GM04504 (cell line): ENCODE measurements around the gene GPR153.
A peak's percentile ranks its signal among the peaks of the same experiment; 100 is the strongest.

Experiments
- DNase-seq: peaks from one replicate; pipeline ENCODE4 v3.0.0-alpha.2; 2012; ENCODE audit warnings: low read depth

Gene GPR153

DNA sequence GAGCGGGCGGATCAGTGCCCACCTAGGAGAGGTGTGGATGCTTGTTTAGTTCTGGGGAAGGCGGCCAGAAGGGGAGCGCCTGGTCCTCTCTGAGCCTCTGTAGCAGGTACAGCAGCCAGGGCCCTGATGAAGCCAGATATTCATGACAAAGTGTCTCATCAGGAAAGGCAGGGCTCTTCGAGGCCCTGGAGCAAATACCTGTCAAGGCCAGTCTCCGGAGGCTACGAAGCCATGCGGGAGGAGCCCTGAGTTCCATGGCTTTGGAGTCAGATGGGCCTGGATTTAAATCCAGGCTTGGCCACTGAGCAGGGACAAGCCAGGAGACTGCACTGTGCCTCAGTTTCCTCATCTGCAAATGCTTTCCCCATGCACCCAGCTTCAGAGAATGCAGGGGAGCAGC lies 25.4 kb upstream of the GPR153 start:
- DNase-seq: no peak

DNA sequence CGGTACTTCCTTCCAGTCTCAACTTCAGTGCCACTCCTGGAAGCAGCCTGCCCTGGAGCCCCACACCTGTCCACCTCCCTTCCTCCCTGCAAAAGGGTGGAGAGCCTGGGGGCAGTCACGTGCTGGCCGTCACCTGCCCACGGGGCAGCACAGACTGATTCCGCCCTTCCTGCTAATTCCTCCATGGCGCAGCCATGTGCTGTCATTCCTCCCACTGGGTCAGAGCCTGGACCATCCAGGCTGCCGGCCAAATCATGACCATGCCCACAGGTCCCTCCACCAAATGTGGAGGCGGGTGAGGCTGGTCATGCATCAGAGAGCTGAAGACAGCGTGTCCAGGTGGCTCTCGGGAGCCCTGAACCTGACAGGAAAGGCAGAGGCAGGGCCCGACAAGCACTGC lies 24.4 kb upstream of the GPR153 start:
- DNase-seq: no peak

DNA sequence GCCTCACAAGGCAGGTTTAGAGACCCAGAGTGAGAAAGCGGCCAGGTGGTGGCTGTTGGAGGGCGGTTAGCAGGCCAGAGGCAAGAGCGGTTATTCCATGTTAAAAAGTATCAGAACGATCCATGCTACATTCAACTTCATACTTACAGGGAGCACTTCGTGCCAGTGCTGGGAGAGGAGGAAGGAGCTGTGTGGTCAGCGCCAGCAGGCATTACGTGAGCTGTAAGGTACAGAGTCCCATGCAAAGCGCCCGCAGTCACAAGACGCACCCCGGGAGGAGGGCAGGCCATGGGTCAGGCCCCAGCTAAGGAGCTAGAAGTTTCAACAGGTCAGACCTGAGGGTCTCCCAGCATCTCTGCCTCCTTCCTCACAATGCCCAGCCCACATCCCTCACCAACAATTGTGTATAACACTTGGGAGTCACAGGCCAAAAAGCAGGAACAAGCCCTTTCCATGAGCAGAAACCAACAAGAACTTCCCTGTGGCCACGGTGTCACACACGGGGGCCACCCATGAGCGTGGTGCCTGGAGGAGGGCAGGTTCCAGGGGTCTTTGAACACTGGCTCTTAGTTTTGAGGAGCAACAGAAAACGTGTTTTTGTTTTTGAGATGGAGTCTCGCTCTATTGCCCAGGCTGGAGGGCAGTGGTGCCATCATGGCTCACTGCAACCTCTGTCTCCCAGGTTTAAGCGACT lies 21.8 kb upstream of the GPR153 start:
- no peak for DNase-seq

DNA sequence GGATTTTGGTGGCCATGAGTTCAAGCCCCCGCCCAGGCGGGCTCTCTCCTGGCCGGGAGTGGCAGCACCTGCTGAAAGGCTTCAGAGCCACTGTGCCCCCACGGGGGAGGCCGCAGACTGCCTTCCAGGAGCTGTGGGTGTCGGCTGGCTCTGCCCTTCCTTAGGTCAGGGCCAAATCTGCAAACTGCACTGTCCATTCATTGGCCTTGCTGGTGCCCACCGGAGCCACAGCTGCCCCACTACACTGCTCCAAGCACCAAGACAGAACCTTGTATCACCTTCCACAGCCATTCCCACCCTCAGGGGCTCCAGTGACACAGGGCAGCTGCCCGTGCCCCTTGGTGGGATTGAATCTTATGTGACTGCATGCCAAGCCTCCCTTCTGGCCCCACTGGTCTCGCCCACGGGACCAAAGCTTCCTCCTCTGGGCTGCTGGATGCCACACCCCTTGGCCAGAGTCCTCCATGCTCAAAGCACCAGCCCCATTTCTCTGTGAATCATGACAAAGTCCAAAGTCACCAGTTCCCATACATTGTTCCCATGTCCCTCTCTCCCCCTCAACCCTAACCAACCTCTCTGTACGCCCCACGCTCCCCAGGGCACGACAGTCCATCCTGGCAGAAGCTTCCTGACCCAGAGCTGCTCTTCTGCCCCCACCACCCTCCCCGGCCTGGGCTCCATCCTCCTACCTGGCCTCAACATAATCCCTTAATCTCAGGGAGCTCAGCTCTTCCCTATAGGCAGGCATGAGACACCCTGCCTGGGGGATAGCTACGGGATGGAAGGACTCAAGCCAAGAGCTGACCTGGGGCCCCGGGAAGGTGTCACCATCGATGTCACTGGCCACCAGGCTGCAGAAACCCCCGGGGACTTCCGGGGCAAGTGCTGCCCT lies 20.9 kb upstream of the GPR153 start:
- DNase-seq: no peak

DNA sequence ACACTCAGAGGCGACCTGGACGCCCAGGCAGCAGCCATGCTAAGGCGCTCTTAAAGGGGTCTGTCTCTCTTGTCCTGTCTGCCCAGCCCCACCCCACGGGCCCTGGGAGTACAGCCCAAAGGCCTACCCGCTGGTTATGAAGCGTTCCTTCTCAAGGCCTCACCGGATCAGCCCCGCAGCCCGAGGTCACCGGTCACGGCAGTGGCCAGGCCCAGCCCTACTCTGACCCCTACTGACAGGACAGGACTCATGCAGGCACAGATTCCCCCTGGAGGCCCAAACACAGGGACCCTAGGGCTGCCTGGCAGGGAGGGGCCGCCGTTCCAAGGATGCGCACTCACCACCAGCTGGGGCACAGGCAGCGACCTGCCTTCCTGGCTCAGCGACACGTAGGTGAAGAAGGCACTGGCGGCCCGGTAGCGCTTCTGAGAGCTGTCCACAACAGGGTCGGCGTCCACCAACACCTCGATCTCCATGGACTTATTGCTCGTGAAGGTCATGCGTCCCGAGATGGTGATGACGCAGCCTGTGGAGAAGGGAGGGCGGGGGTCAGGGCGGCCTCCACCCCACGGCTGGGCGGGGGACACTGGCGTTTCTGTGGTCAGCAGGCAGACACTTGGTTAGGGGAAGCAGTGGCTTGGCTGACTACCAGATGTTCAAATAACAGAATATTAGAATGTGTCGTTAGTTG lies 20.0 kb upstream of the GPR153 start:
- DNase-seq: no peak

DNA sequence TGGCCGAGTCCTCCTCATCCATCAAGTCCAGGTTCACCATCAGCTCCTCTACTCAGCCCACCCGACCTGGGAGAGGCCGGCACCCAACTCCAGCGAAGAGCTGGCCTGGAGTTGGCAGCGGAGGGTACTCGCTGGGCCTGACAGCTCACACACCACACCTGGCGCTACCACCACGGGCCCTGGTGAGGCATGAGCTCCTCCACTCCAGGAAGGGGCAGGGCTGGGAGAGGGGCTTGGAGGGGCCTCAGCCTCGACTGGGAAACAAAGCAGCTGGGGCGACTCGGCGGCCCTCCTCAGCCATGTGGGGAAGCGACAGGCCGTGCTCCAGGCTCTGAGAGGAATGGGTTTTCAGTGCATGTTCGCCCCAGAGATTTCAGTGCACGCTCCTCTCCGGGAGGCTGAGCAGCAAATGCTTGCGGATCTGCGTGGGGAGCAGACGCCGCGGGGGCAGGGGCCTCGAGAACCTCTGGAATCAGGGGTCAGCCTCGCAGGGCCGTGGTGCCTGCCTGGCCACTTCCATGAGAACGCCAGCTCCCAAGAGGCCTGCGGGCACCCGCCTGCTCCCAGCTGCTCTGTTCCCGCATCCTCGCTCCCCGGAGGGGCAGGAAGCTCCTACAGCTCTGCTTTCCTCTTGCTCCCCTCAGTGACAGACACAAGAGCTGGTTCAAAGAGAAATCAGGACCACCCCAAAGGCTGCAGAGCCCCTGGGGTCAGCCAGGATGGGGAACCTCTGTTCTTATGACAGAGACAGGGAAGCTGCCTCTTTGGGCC lies 18.9 kb upstream of the GPR153 start:
- DNase-seq: no peak

DNA sequence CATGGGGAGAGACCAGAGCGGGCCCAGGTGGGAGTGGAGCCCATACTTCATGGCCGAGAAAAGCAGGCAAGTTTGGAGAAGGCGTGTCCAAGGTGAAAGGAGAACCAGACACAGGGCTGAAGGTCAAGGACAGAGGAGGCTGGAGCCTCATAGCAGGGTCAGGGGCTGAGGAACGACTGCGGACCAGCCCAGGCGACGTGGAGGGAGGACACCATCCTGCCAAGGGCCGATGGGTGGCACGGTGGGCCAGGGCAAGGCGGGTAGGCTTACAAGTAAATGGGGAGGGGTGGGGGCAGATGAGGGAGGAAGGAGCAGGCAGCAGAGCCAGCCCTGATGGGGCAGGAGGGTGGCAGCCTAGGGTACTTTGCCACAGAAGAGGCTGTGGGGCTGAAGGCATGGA lies 18.2 kb upstream of the GPR153 start:
- DNase-seq: no peak

DNA sequence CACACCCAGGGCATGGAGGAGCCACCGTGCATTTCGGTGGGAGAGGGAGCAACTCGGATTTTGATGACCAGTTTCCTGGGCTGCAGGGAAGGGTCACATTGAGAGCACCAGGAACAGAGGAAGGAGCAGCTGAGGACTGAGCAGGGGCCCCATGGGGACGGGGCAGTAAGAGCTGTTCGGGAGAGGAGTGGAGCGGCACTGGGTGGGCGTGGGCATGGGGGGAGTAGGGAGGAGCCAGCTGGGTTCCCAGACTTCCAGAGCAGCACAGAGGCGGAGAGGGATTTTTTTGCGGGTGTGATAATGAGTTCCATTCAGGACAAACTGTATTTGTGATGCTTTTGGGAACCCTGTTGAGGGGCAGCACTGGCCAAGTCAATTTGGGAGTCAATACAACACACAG lies 17.4 kb upstream of the GPR153 start:
- DNase-seq: no peak

DNA sequence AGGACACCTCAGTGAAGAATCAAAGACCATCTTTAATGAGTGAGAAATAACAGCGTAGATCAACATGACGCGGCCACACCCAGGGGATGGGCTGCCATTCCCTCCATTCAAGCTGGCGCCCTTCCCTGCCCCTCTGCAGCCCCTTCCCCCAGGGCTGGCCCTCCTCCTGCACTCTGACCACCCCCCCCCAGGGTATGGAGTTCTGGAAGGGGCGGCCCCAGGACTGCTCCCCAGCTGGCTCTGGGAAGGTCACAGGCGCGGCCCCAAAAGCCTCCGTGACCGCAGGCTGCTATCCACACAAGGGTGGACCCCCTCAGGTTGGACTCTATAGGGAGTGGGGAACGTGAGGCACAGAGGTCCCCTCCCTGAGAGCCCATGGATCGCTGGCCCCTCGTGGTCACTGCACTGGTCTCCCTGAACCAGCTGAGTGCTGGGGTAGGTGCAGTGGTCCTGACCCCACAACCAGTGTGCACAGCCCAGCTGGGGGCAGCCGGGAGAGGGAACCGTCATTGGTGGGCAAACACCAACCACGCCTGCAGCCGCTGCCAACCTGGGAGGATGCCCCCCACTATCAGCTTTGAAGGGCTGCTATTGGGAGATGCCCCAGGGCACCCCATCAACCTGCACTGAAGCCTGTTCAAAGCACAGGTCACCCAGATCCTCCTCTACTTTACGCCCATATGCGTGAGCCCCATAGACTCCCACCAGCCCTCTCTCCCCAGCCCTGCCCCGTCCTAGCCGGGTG lies 16.1 kb upstream of the GPR153 start:
- DNase-seq: no peak

DNA sequence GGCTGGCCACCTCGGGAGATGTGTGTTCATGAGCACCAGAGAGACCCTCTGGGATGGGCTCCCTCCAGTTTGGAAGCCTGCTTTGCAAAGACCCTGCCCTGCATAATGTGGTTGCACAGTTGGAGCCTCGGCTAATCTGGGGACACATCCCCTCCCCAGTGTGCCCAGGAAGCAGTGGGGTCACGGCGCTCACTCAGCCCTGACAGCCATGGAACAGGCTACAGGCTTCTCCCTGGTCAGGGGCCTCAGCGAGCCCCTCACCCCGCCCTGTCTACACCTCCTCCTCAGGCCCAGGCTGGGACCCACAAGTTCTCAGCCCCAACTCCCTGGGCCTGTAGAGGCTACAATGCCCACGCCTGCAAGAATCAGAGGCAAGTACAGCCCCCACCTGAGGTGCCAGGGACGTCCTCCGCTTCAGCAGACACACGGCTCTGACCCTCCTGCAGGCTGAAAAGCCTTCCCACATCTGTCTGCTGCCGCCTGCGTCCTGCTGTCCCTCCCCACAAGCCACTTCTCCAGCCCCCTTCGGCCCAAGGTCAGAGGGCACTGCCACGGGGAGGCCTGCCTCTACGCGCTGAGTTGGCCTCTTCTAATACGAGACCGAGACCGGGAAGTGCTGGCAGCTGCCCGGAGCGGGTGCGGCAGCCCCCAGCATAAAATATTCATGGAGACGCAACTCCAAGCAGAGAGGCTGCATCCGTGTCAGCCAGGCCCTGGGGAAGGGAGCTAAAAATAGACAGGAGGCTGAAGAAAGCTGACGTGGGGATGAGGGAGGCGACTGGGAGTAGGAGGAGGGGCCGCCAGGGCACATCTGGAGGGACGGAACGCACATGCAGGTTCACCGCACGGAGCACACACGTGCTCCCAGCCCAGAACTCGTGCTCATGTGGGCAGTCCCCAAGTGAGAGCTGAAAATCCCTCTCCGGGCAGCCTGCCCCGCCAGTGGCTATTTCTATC lies 15.2 kb upstream of the GPR153 start:
- DNase-seq: peak; percentile 55

DNA sequence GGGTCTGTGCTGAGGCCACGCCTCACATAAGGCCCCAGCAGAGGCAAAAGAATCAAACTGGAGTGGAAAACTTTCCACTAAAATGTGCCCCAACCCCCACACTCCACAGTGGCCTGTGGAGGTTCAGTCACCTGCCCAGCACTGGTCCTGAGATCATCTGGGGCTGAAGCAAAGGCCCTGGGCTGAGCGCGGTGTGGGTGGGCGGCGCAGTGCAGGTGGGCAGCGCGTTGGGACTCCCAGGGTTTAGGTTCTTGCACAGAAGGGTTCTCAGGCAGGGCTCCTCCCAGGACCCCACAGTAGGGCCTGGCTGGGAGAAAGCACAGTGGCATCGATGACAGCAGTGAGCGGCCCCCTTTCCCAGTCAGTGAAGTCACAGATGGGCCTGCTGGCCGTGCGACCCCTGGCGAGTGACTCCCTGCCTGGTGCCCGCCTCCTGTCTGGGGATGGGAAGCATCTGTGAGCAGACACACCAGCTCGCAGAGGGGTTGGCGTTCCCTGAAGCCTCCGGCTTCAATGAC lies 13.8 kb upstream of the GPR153 start:
- DNase-seq: no peak

DNA sequence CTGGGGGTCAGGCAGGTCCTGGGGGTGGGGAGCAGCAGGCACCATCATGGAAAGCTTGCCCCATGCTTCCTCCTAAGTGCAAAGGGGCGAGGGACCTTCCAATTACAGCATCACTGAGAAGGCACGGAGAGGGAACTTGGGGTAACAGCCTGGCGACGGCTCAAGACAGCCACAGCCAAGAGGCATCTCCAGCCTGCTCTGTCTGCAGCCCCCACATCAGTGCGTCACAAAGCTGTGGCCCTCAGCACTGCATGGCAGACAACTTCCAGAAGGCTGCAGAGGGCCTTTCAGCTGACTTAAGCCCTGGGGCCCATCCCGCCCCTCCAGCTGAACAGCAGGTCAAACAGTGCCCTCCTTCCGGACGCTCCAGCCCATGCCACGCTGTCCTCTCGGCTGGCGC lies 13.2 kb upstream of the GPR153 start:
- DNase-seq: no peak

DNA sequence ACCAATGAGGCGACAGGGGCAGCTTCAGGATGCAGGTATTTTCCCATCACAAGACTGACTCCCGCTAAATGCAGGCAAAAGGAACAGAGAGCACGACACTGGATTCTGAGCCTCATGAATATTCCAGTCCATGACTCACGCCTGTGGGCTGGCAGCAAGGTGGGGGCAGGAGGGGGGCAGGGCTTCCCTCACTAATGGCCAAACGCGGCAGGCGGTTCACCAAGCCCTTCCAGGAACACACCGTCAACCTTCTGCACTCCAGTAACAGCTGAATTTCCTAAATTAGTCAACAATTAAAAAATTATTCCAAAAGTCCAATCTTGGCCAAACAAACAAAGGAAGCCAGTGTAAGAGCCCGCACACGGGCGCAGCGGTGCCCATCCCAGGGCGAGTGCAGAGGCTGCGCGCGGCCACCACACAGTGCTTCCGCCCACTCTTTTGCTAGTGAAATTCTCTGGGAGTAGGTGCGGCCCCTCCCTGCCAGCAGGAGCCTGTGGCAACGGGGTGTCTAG lies 12.5 kb upstream of the GPR153 start:
- DNase-seq: no peak

DNA sequence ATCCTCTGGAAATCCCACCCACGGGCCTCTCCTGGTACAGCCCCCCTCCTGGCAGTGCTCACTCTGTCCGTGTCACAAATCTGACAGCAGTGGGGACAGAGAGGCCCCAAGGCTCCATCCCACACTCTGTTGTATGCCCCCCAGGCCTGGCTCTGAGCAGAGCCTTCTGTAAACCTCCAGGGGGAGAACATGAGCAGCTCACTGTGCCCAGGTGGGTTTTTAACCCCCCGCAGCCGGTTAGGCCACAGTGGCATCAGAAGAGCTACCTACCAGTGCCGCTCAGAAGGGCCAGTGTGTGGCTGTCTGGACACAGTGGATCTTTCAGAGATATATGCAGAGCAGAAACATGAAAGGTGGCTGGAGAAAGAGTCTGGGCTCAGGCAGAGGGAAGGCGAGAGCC lies 12.0 kb upstream of the GPR153 start:
- no peak for DNase-seq

DNA sequence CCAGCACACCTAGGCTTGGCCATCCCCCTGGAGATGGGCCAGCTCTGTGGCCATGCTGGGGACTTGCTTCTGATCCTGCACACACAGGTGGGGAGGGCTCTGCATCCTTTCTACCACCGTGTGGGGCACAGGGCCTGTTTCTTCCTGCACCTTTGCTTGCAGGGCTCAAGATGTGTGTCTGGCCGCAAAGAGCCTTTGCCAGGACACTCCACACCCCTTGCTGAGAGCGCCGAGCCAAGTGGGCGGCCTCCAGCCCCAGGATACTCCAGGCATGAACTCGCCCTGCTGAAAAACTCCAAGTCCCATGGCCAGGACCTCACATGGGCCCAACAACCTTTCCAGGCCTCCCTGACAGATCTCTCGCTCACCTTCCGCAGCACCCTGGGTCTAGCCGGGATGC lies 11.6 kb upstream of the GPR153 start:
- DNase-seq: no peak

DNA sequence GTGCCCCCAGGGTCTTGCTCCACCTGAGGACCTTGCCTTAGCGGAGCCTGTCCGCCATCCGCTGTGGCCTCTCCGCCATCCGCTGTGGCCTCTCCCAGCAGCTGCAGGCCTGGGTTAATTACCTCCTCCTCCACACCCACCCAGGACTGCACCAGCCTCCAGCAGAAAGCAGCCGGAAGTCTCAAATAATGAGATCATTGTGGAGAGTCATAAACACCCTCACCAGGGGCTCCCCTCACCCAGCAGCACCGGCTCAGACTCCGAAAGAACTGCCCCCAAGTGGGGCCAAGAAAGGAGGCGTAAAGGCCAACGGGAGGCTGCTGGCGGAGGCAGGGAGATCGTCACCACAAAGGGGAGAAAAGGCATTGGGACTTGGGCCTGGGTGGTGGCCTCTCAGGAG lies 10.7 kb upstream of the GPR153 start:
- DNase-seq: no peak

DNA sequence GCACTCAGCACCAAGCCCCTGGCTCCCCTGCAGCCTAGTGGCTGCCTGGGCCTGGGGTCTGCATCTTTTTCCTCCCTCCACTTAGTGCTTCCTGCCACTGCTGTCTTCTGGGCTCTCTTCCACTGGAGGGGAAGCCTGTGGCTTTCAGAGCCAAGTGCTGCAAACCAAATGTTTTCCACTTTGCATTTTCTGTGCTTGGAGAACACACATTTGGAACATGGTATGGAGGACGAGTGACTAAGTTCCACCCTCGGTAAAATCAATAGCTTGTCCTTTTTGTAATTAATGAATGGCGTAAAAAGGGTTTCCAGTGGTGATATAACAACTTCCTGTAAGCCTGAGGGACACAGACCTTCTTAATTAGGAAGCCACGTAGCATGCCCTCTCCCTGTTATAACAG lies 10.1 kb upstream of the GPR153 start:
- no peak for DNase-seq

DNA sequence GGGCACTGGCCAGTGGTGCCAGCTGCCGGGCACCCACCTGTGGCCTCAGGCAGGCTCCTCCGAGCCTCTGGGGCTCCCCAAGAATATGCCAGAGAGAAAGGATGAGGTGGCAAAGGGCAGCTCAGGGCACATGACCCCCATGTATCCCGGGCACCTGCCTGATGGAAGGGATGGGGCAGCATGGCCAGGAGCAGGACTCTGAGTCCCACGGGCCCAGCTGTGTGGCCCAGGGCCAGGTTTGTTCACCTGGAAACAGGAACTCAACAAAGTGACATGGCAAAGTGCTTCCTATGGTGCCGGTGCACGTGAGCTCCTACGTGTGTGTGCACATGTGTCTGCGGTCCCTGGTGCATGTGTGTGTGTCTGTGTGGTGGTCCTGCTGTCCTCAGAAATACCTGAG lies 9.5 kb upstream of the GPR153 start:
- no peak for DNase-seq

DNA sequence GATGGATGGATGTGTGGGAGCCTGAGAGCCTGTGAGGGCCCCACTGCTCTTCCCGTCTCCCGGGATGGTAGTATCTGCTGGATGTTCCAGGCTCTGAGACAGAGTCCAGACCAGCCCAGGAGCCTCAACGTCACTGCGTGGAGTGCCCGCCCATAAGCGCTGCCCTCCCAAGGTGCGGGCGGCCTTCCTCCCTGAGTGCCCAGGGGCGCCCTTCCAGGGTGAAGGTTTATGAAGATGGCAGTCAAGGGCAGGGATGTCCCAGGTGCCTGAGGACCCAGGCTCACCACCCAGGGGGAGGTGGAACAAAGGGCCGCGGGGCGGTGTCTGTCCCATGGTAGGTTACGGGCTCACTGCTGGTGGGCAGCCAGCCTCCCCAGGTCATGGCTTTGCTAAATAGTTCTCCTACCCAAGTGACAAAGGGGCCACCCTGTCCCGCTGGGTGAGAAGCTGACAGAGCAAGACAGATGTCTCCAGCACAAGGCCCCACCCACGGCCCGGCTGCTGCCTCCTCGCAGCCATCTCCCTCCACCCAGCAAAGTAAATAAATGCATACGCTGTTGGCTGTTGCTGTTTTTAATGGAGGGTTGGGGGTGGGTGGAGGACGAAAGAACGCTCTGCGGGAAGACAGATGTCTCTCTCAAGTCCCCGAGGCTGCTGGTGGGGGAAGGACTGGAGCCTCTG lies 9.0 kb upstream of the GPR153 start:
- DNase-seq: no peak
